B cell (primary cell): ENCODE data around the gene ADGRD1. TPM values are rescaled to one million over a fixed set of nuclear protein-coding genes. Genes with fewer than 3 reads are reported as not detected.

Experiments used
- ATAC-seq: fragments of 200-7000 bp; cut with Tn5 transposase; one replicate; pipeline ENCODE4 v1.10.0; 2021; ENCODE audit warnings: low read depth, mild to moderate bottlenecking, moderate number of reproducible peaks, moderate library complexity
- CTCF ChIA-PET: fragments of 350-600 bp; sonication (Branson Sonifier 250); formaldehyde crosslinking; loops from one replicate; lab custom pipeline; 2021; ENCODE audit warnings: antibody characterized with exemption, inconsistent platforms; lab: Charles Lee
- POLR2A ChIA-PET: fragments of 350-600 bp; sonication (Branson Sonifier 250); formaldehyde crosslinking; loops from one replicate; lab custom pipeline; 2021; ENCODE audit warnings: antibody characterized with exemption; lab: Charles Lee
- DNase-seq: peaks from one replicate; pipeline ENCODE4 v3.0.0; 2013
- H2AFZ ChIP-seq: 2 replicates; pipeline ENCODE4 v1.6.1; 2012; ENCODE audit warnings: mild to moderate bottlenecking, low read depth, low read length; ENCODE audit not compliant: insufficient read depth, poor library complexity, severe bottlenecking
- H3K27ac ChIP-seq, 2 donors: 1 replicate in 1 of 2; 2 replicates in 1 of 2; pipeline ENCODE4 v1.5.1; 2012 to 2013; ENCODE audit warnings: low read length in 2 of 2, mild to moderate bottlenecking in 2 of 2, moderate library complexity in 1 of 2
- H3K27me3 ChIP-seq, 4 experiments: fragments of 200-600 bp in 1 of 4; sonication (generic) in 1 of 4; replicated peaks in 1 of 4; 1 replicate in 2 of 4; 2 replicates in 2 of 4; pipeline versions ENCODE4 v1.6.1 to v1.7.0; 2013 to 2016; ENCODE audit warnings: low read length in 3 of 4, mild to moderate bottlenecking in 2 of 4, mixed read lengths in 1 of 4, moderate library complexity in 1 of 4; ENCODE audit not compliant: insufficient read depth in 4 of 4, control insufficient read depth in 3 of 4; ENCODE audit errors: control extremely low read depth in 1 of 4
- H3K36me3 ChIP-seq, 2 experiments: replicated peaks in 1 of 2; 1 replicate in 1 of 2; 2 replicates in 1 of 2; pipeline versions ENCODE4 v1.6.1 to v1.7.1; 2013; ENCODE audit warnings: low read length in 1 of 2; ENCODE audit not compliant: insufficient read depth in 2 of 2, control insufficient read depth in 1 of 2; ENCODE audit errors: control extremely low read depth in 1 of 2, extremely low read depth in 1 of 2
- H3K4me1 ChIP-seq, 2 donors: fragments of 200-600 bp in 1 of 2; sonication (generic) in 1 of 2; 1 replicate in 1 of 2; 2 replicates in 1 of 2; pipeline versions ENCODE4 v1.5.1 to v1.6.1; 2013 to 2017; ENCODE audit warnings: low read length in 2 of 2; ENCODE audit not compliant: control insufficient read depth in 2 of 2, insufficient read depth in 2 of 2
- H3K4me2 ChIP-seq: replicated peaks from 2 replicates; pipeline ENCODE3; 2012; ENCODE audit warnings: mild to moderate bottlenecking, low read depth, low read length; ENCODE audit not compliant: poor library complexity, severe bottlenecking
- H3K4me3 ChIP-seq, 5 experiments: fragments of 200-600 bp in 1 of 5; sonication (generic) in 1 of 5; 1 replicate in 3 of 5; 2 replicates in 2 of 5; pipeline versions ENCODE4 v1.5.1 to v1.7.0; 2011 to 2016; ENCODE audit warnings: low read length in 4 of 5, mild to moderate bottlenecking in 4 of 5, low read depth in 2 of 5, control low read depth in 1 of 5, moderate library complexity in 1 of 5; ENCODE audit not compliant: insufficient read depth in 1 of 5; ENCODE audit errors: control extremely low read depth in 1 of 5, extremely low read depth in 1 of 5
- H3K79me2 ChIP-seq: fragments of 200-600 bp; sonication (generic); one replicate; pipeline ENCODE4 v1.6.0; 2016; ENCODE audit warnings: low read length; ENCODE audit not compliant: control insufficient read depth, insufficient read depth
- H3K9ac ChIP-seq: fragments of 200-600 bp; sonication (generic); 2 replicates; pipeline ENCODE4 v1.6.1; 2017; ENCODE audit warnings: mild to moderate bottlenecking, low read length, moderate library complexity
- H3K9me3 ChIP-seq, 3 donors: one replicate each; pipeline versions ENCODE4 v1.6.1 to v1.7.1; 2013; ENCODE audit warnings: low read length in 2 of 3; ENCODE audit not compliant: control insufficient read depth in 2 of 3, insufficient read depth in 1 of 3; ENCODE audit errors: control extremely low read depth in 1 of 3
- H4K20me1 ChIP-seq: 2 replicates; pipeline ENCODE4 v1.6.0; 2012; ENCODE audit warnings: mild to moderate bottlenecking, low read length; ENCODE audit not compliant: insufficient read depth, control insufficient read depth, poor library complexity, severe bottlenecking
- H3K27ac Mint-ChIP-seq: one replicate; pipeline ENCODE4 v1.8.0; 2021; ENCODE audit warnings: mixed read lengths
- H3K27me3 Mint-ChIP-seq: one replicate; pipeline ENCODE4 v1.8.0; 2021; ENCODE audit warnings: mixed read lengths
- H3K4me1 Mint-ChIP-seq: one replicate; pipeline ENCODE4 v1.8.0; 2021; ENCODE audit warnings: mixed read lengths
- H3K4me3 Mint-ChIP-seq: one replicate; pipeline ENCODE4 v1.8.0; 2021; ENCODE audit warnings: mixed read lengths
- H3K9me3 Mint-ChIP-seq: one replicate; pipeline ENCODE4 v1.8.0; 2022; ENCODE audit warnings: mixed read lengths; ENCODE audit not compliant: insufficient read depth
- CTCF ChIP-seq: fragments of 200-600 bp; IDR thresholded peaks from one replicate; pipeline ENCODE4 v1.8.0; 2022; ENCODE audit warnings: antibody characterized with exemption, mild to moderate bottlenecking
- EZH2 ChIP-seq: IDR thresholded peaks from 2 replicates; pipeline ENCODE4 v1.6.1; 2012; ENCODE audit warnings: borderline replicate concordance, low read depth, mild to moderate bottlenecking, moderate library complexity, low read length; ENCODE audit not compliant: insufficient read depth, poor library complexity, severe bottlenecking
- WGBS: methylation state at CpG from one replicate; pipeline ENCODE4 v1.1.5; 2013; ENCODE audit warnings: missing lambda C conversion rate; ENCODE audit not compliant: insufficient coverage; 5-methylcytosine and 5-hydroxymethylcytosine counted together
- intact Hi-C: fragments of 100-400 bp; cut with micrococcal nuclease; formaldehyde crosslinking; loops from one replicate; pipeline ENCODE4 v1.10.0; 2022
- polyA plus RNA-seq: library from polyadenylated mRNA; depleted of rRNA; stranded (reverse); fragments of >200 nt; gene quantifications from 2 replicates; pipeline ENCODE4 v1.2.3, GENCODE V29; 2012
- total RNA-seq, 2 donors: library from RNA; stranded (reverse); fragments of 120-200 nt in 1 of 2; gene quantifications; 1 replicate in 1 of 2; 2 replicates in 1 of 2; pipeline versions ENCODE4 v1.2.3 to v1.2.4, GENCODE V29; 2013 to 2022

Gene ADGRD1
- total and polyA plus RNA-seq, 2 donors (not counting 1 experiment from before 2014, with no cell fraction given), result 1.1 to 2.2 TPM

GRCh38 chr12:131007031-131007739, 53.5 kb downstream of the ADGRD1 start:
- Histone ChIP-seq H3K36me3 (no peaks in the 10 kb centered on the region), H3K4me3 (no peak overlapping the region), H3K27ac (no peak overlapping the region), H3K9ac (no peak overlapping the region), H3K4me1 (peaks cover 11 to 20% of the 10 kb centered on the region in 2 donors), H3K9me3 (no peaks in the 10 kb centered on the region), H3K79me2 (no peaks in the 10 kb centered on the region), H3K4me2 (no peak overlapping the region), H3K27me3 (peaks cover 0 to 2% (median 0%) of the 10 kb centered on the region in 4 experiments), H4K20me1 (no peaks in the 10 kb centered on the region), H2AFZ (no peak overlapping the region)
- H3K9me3 Mint-ChIP-seq, result no peaks in the 10 kb centered on the region
- DNase-seq (no peak), ATAC-seq (no peak)
- H3K4me1 Mint-ChIP-seq, result peaks cover 9% of the 10 kb centered on the region
- peaks cover 12% of the 10 kb centered on the region for H3K27me3 Mint-ChIP-seq
- no peak overlapping the region for H3K27ac Mint-ChIP-seq
- intact Hi-C loops, result no loop called here
- no peak overlapping the region for H3K4me3 Mint-ChIP-seq
- WGBS, result 77% methylated on average over 20 of the region's 20 CpGs
- TF ChIP-seq EZH2 (no peak), CTCF (no peak)
- ChIA-PET POLR2A (no interaction called here), CTCF (no interaction called here)

- Histone ChIP-seq H3K4me3 (no peak overlapping the region), H2AFZ (no peak overlapping the region), H3K4me1 (peaks cover 6 to 15% of the 10 kb centered on the region in 2 donors), H3K4me2 (no peak overlapping the region), H3K9ac (no peak overlapping the region), H3K79me2 (no peaks in the 10 kb centered on the region), H3K27ac (no peak overlapping the region), H3K36me3 (no peaks in the 10 kb centered on the region), H3K9me3 (no peaks in the 10 kb centered on the region), H3K27me3 (peaks cover 0 to 2% (median 0%) of the 10 kb centered on the region in 4 experiments), H4K20me1 (no peaks in the 10 kb centered on the region)
- H3K27ac Mint-ChIP-seq, result no peak overlapping the region
- ATAC-seq, result no peak
- ChIA-PET CTCF (no interaction called here), POLR2A (no interaction called here)
- TF ChIP-seq CTCF, result no peak
- no peak for TF ChIP-seq EZH2
- WGBS, result 79% methylated on average over 3 of the region's 3 CpGs
- peaks cover 12% of the 10 kb centered on the region for H3K27me3 Mint-ChIP-seq
- H3K4me1 Mint-ChIP-seq, result peaks cover 6% of the 10 kb centered on the region
- intact Hi-C loops, result no loop called here
- H3K9me3 Mint-ChIP-seq, result no peaks in the 10 kb centered on the region
- no peak for DNase-seq
- H3K4me3 Mint-ChIP-seq, result no peak overlapping the region
These were observed 54.0 kb downstream of the ADGRD1 start for GRCh38 chr12:131007740-131008117.
